ENCODE measurements around the gene ZEB1.

ZEB1 gene

DNA sequence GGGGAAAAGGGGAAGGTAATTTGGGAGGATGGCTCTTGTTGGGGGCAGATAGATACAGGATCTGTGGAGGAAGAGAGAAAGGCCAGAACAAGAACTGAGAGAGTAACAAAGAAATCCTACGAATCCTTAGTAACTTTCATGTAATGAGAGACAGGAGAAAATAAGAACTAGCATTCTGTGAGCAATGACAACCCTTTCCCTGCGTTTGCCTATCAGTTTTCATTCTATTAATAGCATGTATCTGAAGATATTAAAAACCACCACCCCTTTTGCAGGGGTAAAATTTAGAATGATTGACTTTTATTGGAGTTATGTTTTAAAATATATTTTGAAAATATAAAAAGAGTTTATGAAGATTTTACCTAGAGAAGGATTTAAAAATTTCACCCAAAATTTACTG is 132.8 kb downstream of the ZEB1 start:
- Histone ChIP-seq H3K9ac (ENCODE audit: low read length) (no peak overlapping the region), H3K4ac (ENCODE audit: low read depth, low read length) (no peak overlapping the region), H2AK5ac (ENCODE audit: low read length) (no peak overlapping the region), H3K4me2 (ENCODE audit: low read length) (no peak overlapping the region), H3K4me3 (ENCODE audit: low read depth, low read length) (no peak overlapping the region), H3K79me1 (ENCODE audit: low read length) (no peaks in the 10 kb centered on the region), H3K9me3 (ENCODE audit: insufficient read depth, low read depth, low read length) (no peaks in the 10 kb centered on the region), H3K27ac (ENCODE audit: low read depth, low read length) (no peak overlapping the region), H3K79me2 (ENCODE audit: control insufficient read depth, insufficient read depth, low read length, poor library complexity) (no peaks in the 10 kb centered on the region), H3K14ac (ENCODE audit: low read length) (no peak overlapping the region), H2BK12ac (ENCODE audit: low read length) (no peak overlapping the region), H3K27me3 (ENCODE audit: insufficient read depth, low read length) (no peaks in the 10 kb centered on the region), H2BK120ac (ENCODE audit: insufficient read depth, low read length, poor library complexity) (no peak overlapping the region), H4K8ac (ENCODE audit: low read depth, low read length) (no peak overlapping the region), H4K91ac (ENCODE audit: low read depth, low read length) (no peak overlapping the region), H3K18ac (ENCODE audit: low read length) (no peak overlapping the region), H2BK5ac (ENCODE audit: low read depth, low read length, poor library complexity) (no peak overlapping the region), H2AFZ (ENCODE audit: insufficient read depth, low read length, poor library complexity) (no peak overlapping the region), H3K36me3 (ENCODE audit: control insufficient read depth in 1 of 2, insufficient read depth in 2 of 2, low read length in 2 of 2) (no peaks in the 10 kb centered on the region), H3K4me1 (ENCODE audit: control insufficient read depth in 1 of 2, insufficient read depth in 2 of 2, low read length in 2 of 2) (no peaks in the 10 kb centered on the region), H3K23ac (ENCODE audit: low read length) (no peak overlapping the region), H4K12ac (ENCODE audit: low read depth, low read length) (no peak overlapping the region)
- no peak for DNase-seq
- WGBS (ENCODE audit: extremely low coverage, insufficient coverage, insufficient read length), result no CpG with 5 or more reads among the region's 2 CpGs

DNA sequence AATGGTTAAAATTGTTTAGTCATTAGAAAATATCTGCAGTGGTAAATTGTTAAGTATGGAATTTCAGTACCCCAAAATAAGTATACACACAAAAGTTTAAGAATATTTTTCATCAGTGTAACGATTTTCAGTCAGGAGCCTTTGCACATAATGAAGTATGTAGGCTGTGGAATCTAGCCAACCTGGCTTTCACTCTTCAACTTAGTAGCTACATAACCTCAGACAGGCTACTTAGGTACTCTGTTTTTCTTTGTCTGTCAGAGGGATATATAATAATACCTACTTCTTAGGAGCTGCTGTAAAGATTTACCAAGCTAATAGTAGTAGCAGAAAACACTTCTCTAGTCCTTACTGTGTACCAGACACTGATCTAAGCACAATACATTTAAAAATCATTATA is 137.5 kb downstream of the ZEB1 start:
- Histone ChIP-seq H3K27ac (ENCODE audit: low read depth, low read length) (no peak overlapping the region), H2BK120ac (ENCODE audit: insufficient read depth, low read length, poor library complexity) (no peak overlapping the region), H3K23ac (ENCODE audit: low read length) (no peak overlapping the region), H2AFZ (ENCODE audit: insufficient read depth, low read length, poor library complexity) (no peak overlapping the region), H3K9me3 (ENCODE audit: insufficient read depth, low read depth, low read length) (no peaks in the 10 kb centered on the region), H2BK12ac (ENCODE audit: low read length) (no peak overlapping the region), H2BK5ac (ENCODE audit: low read depth, low read length, poor library complexity) (no peak overlapping the region), H3K14ac (ENCODE audit: low read length) (no peak overlapping the region), H4K91ac (ENCODE audit: low read depth, low read length) (no peak overlapping the region), H3K4me2 (ENCODE audit: low read length) (no peak overlapping the region), H3K79me1 (ENCODE audit: low read length) (no peaks in the 10 kb centered on the region), H3K4me3 (ENCODE audit: low read depth, low read length) (no peak overlapping the region), H4K8ac (ENCODE audit: low read depth, low read length) (no peak overlapping the region), H3K18ac (ENCODE audit: low read length) (no peak overlapping the region), H3K27me3 (ENCODE audit: insufficient read depth, low read length) (no peaks in the 10 kb centered on the region), H3K4ac (ENCODE audit: low read depth, low read length) (no peak overlapping the region), H3K36me3 (ENCODE audit: control insufficient read depth in 1 of 2, insufficient read depth in 2 of 2, low read length in 2 of 2) (no peaks in the 10 kb centered on the region), H3K79me2 (ENCODE audit: control insufficient read depth, insufficient read depth, low read length, poor library complexity) (no peaks in the 10 kb centered on the region), H2AK5ac (ENCODE audit: low read length) (no peak overlapping the region), H4K12ac (ENCODE audit: low read depth, low read length) (no peak overlapping the region), H3K4me1 (ENCODE audit: control insufficient read depth in 1 of 2, insufficient read depth in 2 of 2, low read length in 2 of 2) (no peaks in the 10 kb centered on the region), H3K9ac (ENCODE audit: low read length) (no peak overlapping the region)
- WGBS (ENCODE audit: extremely low coverage, insufficient coverage, insufficient read length), result no CpG with 5 or more reads among the region's 1 CpG
- no peak for DNase-seq

DNA sequence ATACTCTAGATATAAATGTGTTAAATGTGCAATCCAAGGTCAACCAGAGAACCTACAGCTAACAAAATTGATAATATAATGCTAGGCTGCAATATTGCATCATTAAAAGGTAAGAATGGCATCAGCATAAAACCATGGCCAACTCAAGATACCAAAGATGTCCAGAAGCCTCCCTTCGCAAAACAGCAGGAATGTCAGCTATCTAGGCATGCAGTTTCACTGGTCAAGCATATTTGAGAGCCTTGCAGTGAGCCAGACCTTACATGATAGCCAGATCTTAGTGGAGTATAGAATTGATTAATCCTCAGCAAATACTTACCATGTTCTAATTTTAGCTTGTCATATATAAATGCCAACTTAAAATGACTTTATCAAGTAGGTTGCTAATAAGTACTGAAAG is 138.8 kb downstream of the ZEB1 start:
- no peaks in the 10 kb centered on the region for H3K4me1 ChIP-seq (ENCODE audit: control insufficient read depth in 1 of 2, insufficient read depth in 2 of 2, low read length in 2 of 2)
- H3K9me3 ChIP-seq (ENCODE audit: insufficient read depth, low read depth, low read length), result no peaks in the 10 kb centered on the region
- peak; percentile 20 to 68 for DNase-seq
- no peak overlapping the region for H2AFZ ChIP-seq (ENCODE audit: insufficient read depth, low read length, poor library complexity)
- H4K91ac ChIP-seq (ENCODE audit: low read depth, low read length), result no peak overlapping the region
- no peak overlapping the region for H4K8ac ChIP-seq (ENCODE audit: low read depth, low read length)
- no peak overlapping the region for H2BK5ac ChIP-seq (ENCODE audit: low read depth, low read length, poor library complexity)
- no peak overlapping the region for H3K14ac ChIP-seq (ENCODE audit: low read length)
- H4K12ac ChIP-seq (ENCODE audit: low read depth, low read length), result no peak overlapping the region
- no peak overlapping the region for H2BK12ac ChIP-seq (ENCODE audit: low read length)
- H3K23ac ChIP-seq (ENCODE audit: low read length), result no peak overlapping the region
- H3K4me2 ChIP-seq (ENCODE audit: low read length), result no peak overlapping the region
- H2BK120ac ChIP-seq (ENCODE audit: insufficient read depth, low read length, poor library complexity), result no peak overlapping the region
- no peak overlapping the region for H3K18ac ChIP-seq (ENCODE audit: low read length)
- no peak overlapping the region for H3K4me3 ChIP-seq (ENCODE audit: low read depth, low read length)
- no peaks in the 10 kb centered on the region for H3K79me2 ChIP-seq (ENCODE audit: control insufficient read depth, insufficient read depth, low read length, poor library complexity)
- H3K36me3 ChIP-seq (ENCODE audit: control insufficient read depth in 1 of 2, insufficient read depth in 2 of 2, low read length in 2 of 2), result no peaks in the 10 kb centered on the region
- H3K4ac ChIP-seq (ENCODE audit: low read depth, low read length), result no peak overlapping the region
- no CpG with 5 or more reads among the region's 1 CpG for WGBS (ENCODE audit: extremely low coverage, insufficient coverage, insufficient read length)
- H3K79me1 ChIP-seq (ENCODE audit: low read length), result no peaks in the 10 kb centered on the region
- no peaks in the 10 kb centered on the region for H3K27me3 ChIP-seq (ENCODE audit: insufficient read depth, low read length)
- no peak overlapping the region for H3K9ac ChIP-seq (ENCODE audit: low read length)
- H3K27ac ChIP-seq (ENCODE audit: low read depth, low read length), result no peak overlapping the region
- no peak overlapping the region for H2AK5ac ChIP-seq (ENCODE audit: low read length)

DNA sequence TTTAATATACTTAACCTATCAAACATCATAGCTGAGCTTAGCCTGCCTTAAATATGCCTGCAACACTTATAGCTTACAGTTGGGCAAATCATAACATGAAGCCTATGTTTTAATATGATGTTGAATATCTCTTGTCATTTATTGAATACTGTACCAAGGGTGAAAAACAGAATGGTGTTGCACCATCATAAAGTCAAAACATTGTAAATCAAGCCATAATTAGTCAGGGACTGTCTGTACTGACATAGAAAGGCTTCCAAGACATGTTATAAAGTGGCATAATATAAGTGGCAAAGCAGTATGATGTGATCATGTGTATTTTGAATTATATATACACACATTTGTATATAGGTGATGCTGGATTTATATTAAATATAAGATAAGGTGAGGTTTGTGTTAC is 140.0 kb downstream of the ZEB1 start:
- no peaks in the 10 kb centered on the region for H3K27me3 ChIP-seq (ENCODE audit: insufficient read depth, low read length)
- no peak overlapping the region for H3K27ac ChIP-seq (ENCODE audit: low read depth, low read length)
- H3K14ac ChIP-seq (ENCODE audit: low read length), result no peak overlapping the region
- H3K79me2 ChIP-seq (ENCODE audit: control insufficient read depth, insufficient read depth, low read length, poor library complexity), result no peaks in the 10 kb centered on the region
- H2BK12ac ChIP-seq (ENCODE audit: low read length), result no peak overlapping the region
- H4K8ac ChIP-seq (ENCODE audit: low read depth, low read length), result no peak overlapping the region
- no peak overlapping the region for H3K23ac ChIP-seq (ENCODE audit: low read length)
- no peaks in the 10 kb centered on the region for H3K4me1 ChIP-seq (ENCODE audit: control insufficient read depth in 1 of 2, insufficient read depth in 2 of 2, low read length in 2 of 2)
- H3K9ac ChIP-seq (ENCODE audit: low read length), result no peak overlapping the region
- no peak overlapping the region for H2BK5ac ChIP-seq (ENCODE audit: low read depth, low read length, poor library complexity)
- no peak overlapping the region for H3K4me3 ChIP-seq (ENCODE audit: low read depth, low read length)
- no peak overlapping the region for H4K91ac ChIP-seq (ENCODE audit: low read depth, low read length)
- H2AFZ ChIP-seq (ENCODE audit: insufficient read depth, low read length, poor library complexity), result no peak overlapping the region
- no peak overlapping the region for H2AK5ac ChIP-seq (ENCODE audit: low read length)
- H3K36me3 ChIP-seq (ENCODE audit: control insufficient read depth in 1 of 2, insufficient read depth in 2 of 2, low read length in 2 of 2), result no peaks in the 10 kb centered on the region
- no peak overlapping the region for H3K18ac ChIP-seq (ENCODE audit: low read length)
- no peaks in the 10 kb centered on the region for H3K9me3 ChIP-seq (ENCODE audit: insufficient read depth, low read depth, low read length)
- no peaks in the 10 kb centered on the region for H3K79me1 ChIP-seq (ENCODE audit: low read length)
- no peak for DNase-seq
- H2BK120ac ChIP-seq (ENCODE audit: insufficient read depth, low read length, poor library complexity), result no peak overlapping the region
- H3K4ac ChIP-seq (ENCODE audit: low read depth, low read length), result no peak overlapping the region
- H3K4me2 ChIP-seq (ENCODE audit: low read length), result no peak overlapping the region
- no peak overlapping the region for H4K12ac ChIP-seq (ENCODE audit: low read depth, low read length)

DNA sequence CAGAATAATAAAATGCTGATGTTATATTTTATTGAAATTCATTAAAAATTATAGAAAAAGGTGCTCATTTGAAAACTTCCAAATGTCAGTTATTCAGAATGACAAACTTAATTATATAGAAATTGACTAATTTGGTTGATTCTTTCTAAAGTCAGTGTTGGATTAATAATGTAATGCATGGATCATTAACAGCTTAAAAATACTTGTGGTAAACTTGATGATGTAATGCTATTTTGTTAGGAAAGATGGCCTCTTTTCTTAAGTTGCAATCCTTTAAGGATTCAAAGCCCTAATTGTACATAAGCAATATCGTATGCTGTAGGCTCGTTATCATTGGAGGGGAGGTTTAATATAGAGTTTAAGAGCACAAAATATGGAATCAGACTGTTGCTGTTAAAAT is 141.2 kb downstream of the ZEB1 start:
- Histone ChIP-seq H2AFZ (ENCODE audit: insufficient read depth, low read length, poor library complexity) (no peak overlapping the region), H3K9ac (ENCODE audit: low read length) (no peak overlapping the region), H3K18ac (ENCODE audit: low read length) (no peak overlapping the region), H3K27ac (ENCODE audit: low read depth, low read length) (no peak overlapping the region), H2AK5ac (ENCODE audit: low read length) (no peak overlapping the region), H3K4me2 (ENCODE audit: low read length) (no peak overlapping the region), H2BK5ac (ENCODE audit: low read depth, low read length, poor library complexity) (no peak overlapping the region), H3K4ac (ENCODE audit: low read depth, low read length) (no peak overlapping the region), H3K4me1 (ENCODE audit: control insufficient read depth in 1 of 2, insufficient read depth in 2 of 2, low read length in 2 of 2) (no peaks in the 10 kb centered on the region), H2BK120ac (ENCODE audit: insufficient read depth, low read length, poor library complexity) (no peak overlapping the region), H3K14ac (ENCODE audit: low read length) (no peak overlapping the region), H3K79me1 (ENCODE audit: low read length) (no peaks in the 10 kb centered on the region), H4K12ac (ENCODE audit: low read depth, low read length) (no peak overlapping the region), H3K9me3 (ENCODE audit: insufficient read depth, low read depth, low read length) (no peaks in the 10 kb centered on the region), H3K23ac (ENCODE audit: low read length) (no peak overlapping the region), H4K8ac (ENCODE audit: low read depth, low read length) (no peak overlapping the region), H4K91ac (ENCODE audit: low read depth, low read length) (no peak overlapping the region), H3K27me3 (ENCODE audit: insufficient read depth, low read length) (no peaks in the 10 kb centered on the region), H3K36me3 (ENCODE audit: control insufficient read depth in 1 of 2, insufficient read depth in 2 of 2, low read length in 2 of 2) (no peaks in the 10 kb centered on the region), H3K4me3 (ENCODE audit: low read depth, low read length) (no peak overlapping the region), H2BK12ac (ENCODE audit: low read length) (no peak overlapping the region), H3K79me2 (ENCODE audit: control insufficient read depth, insufficient read depth, low read length, poor library complexity) (no peaks in the 10 kb centered on the region)
- WGBS (ENCODE audit: extremely low coverage, insufficient coverage, insufficient read length), result no CpG with 5 or more reads among the region's 2 CpGs
- no peak for DNase-seq
